ENCODE measurements around the gene GUCY1A2.

Gene GUCY1A2

DNA sequence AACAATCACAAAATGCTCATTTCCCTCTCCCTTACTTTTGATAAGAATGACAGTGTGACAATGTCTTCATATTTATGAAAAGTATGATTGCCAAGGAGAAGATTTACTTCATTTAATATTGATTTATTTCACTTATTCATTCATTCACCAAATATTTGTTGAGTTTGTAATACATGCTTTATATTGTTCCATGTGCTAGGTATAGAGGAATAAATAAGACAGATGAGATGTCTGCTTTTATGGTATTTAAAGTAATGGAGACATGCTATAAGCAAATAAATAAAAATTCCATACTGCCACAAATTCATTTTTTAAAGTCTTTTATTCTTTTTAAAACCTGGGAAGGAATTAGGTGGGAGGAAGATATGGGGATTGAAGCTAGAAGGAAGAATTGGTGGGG lies 289.4 kb downstream of the GUCY1A2 start:
- no peak for DNase-seq (ENCODE audit: low read depth)

DNA sequence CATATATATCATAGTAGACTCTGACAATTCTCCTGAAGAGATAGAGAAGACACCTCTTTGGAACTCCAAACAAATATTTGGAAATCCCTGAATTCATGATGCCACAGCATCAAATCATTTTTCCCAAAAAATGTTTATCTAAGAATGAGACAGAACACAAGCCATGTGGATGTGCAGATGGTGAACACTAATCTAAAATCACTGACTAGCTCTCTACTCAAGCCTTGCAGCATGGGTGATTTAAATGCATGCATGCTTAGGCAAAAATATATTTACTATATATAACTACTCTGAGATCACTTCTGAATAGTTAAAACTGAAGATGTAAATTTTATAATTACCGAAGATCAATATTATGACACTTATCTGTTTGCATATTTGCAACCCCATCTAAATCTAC lies 289.9 kb downstream of the GUCY1A2 start:
- DNase-seq (ENCODE audit: low read depth): no peak

DNA sequence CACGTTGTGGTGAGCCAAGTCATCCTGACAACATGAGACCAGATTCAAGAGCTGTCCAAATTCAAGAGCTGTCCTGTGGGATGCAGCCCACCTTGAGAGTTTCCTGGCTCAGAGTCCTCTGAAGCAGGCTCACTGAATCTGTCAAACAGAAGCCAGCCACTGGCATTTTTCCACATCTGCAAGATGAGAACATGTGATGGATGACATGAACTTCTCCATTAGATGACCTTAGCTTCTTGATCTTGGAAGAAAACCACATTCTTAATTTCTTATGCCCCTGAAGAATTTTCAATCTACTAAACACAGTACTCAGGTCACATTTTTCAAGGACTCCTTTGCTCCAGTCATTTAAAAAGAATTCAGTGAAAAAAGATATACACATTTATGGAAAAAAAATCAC lies 291.0 kb downstream of the GUCY1A2 start:
- DNase-seq (ENCODE audit: low read depth): no peak

DNA sequence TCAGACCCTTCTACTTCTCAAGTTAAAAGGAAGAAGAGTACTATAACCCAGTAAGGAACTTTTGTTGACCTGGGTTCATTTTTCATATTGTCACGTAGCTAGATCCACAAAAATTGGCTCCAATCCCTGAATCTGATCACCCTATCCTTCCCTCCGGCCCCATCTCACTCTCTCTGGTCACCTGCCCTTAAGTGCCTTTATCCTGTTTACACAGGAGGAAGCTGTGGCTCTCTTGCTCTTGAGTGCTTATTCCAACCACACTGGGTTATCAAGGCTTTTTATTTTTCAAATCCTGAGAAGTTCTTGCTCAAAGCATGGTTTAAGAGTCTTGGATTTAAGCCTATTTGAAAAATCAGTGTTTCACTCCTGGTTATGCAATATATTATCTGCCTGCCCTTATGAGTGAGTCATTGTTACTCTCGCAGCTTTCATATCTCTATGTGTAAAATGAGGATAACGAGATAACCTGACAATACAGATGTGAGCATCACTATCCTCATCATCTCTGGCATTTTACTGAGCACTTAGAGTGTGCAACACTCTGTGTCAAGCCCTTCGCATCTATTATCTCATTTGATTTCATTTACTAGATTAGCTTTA lies 293.9 kb downstream of the GUCY1A2 start:
- DNase-seq (ENCODE audit: low read depth): no peak

DNA sequence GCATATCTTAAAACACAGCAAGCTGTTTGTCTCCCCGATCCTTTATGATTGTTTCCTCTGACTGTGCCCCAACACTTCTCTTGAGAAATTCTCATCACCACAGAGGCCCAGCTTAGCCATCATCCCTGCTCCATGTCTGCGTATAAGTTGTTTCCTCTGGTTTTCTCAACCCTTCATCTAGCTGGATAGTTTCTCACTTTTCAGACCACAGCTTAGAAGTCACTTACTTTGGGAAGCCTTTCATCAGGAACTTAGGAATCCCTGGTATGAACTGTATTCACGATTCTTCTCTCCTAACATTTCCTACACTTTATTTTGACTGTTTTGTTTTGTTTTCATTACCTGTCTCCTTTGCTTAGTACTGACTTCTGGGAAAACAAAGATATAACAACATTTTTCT lies 295.2 kb downstream of the GUCY1A2 start:
- DNase-seq (ENCODE audit: low read depth): no peak

DNA sequence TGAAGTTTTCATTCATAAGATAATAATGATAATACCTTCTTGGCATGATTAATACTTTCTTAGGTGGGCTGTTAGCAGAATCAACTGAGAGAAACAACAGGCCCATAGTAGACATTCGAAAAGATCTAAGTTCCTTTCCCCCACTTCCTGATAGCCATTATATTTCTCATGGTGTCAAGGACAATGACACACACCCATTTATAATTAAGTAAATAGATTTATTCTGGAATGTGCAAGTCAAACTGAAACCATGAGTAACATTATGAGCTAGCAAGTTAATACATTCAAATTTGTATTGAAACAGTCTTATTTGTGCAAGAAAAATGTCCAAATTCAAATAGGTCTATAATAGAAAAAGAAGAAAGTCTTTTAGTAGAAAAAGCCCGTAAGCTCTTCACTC lies 301.1 kb downstream of the GUCY1A2 start:
- DNase-seq (ENCODE audit: low read depth): no peak

DNA sequence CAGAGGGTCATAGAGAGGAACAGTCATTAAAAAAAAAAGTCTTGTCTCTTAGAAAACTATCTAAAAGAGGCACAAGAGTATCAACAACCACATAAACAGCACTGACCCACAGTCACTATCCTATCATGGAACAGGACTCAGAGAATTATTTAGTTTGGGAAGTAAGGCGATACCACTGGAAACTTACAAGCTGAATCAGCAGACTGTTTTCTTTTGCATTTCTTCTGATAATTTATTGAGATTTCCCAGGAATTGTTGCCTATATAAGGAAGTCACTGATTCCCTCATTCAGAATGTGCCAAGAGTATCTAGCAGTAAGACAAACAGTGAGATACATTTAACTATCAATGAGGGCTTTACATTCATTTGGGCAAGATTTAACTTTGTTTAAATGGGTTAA lies 304.1 kb downstream of the GUCY1A2 start:
- no peak for DNase-seq (ENCODE audit: low read depth)

DNA sequence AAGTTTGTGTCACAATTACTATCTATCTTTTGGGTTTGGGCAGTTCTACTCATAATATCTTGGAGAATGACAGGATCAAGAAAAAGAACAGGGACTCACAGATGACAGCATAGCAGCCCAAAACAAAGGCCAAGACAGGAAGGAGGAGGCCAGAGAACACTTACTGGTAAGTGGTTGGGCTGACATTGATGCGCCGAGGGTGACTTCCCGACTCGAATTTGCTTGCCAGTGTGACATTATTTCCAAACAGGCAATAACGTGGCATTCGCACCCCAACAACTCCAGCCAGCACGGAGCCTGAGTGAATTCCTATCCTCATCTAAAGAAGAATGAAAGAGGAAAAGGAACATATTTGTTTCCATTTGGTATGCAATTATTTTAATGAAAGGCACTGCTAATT lies 309.9 kb downstream of the GUCY1A2 start:
- no peak for DNase-seq (ENCODE audit: low read depth)

DNA sequence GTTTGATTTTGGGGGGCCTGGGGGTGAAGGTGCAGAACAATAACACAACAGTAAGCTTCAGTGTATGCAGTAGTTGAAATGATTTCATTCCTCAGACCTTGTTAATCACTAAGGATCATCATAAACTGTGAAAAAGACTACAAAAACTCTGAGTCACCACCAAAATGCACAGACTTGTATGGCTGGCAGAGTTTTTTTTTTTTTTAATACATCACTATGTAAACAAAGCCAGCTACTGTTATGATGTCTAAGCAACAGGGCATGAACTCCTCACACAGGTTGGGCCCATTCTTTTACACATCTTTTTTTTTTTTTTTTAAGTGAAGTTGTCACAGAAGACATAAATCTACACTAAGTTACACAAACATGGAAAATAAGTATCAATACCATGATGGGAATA lies 311.9 kb downstream of the GUCY1A2 start:
- no peak for DNase-seq (ENCODE audit: low read depth)

DNA sequence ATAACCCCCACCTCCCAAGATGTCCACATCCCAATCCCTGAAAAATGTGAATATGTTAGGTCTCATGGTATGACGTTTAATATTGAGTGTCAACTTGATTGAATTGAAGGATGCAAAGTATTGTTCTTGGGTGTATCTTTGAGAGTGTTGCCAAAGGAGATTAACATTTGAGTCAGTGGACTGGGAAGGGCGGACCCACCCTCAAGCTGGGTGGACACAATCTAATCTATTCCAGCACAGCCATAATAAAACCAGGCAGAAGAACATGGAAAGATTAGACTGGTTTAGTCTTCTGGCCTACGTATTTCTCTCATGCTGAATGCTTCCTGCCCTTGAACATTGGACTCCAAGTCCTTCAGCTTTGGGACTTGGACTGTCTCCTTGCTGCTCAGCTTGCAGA lies 315.5 kb downstream of the GUCY1A2 start:
- DNase-seq (ENCODE audit: low read depth): no peak

DNA sequence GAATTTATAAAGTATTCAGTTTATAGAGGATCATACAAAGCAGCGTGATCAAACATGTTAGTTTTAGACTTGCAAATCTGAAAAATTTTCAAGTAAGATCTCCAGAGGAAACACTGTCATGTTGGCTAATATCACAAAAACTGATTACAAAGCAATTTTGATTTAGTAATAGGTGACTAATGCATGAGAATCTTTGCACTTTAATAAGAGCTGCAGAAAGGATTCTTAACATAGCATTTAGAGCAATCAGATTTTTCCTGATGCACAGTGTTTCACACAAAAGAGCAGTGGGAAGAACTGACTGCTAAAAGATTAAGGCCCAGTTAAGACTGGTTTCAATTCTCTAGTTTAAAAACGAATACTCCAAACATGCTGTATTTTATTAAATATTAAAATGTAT lies 321.2 kb downstream of the GUCY1A2 start:
- DNase-seq (ENCODE audit: low read depth): no peak

DNA sequence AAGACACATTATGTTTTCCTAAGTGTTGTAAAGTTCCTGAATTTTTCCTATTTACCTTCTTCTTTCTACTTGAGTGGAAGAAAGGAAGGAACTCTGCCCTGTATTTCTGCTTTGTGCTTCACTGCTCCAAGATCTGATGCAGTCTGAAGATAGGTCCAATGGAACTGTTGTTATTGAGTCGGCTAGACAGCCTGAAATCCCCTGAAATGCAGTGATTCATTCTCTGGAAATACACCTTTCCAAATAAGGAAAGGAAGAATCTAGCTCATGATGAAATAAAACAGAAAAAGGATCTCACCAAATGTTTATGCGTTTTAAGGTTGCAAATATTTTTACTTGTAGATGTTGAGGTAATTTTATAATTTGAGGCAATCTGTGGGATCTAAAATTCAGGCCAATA lies 322.8 kb downstream of the GUCY1A2 start:
- no peak for DNase-seq (ENCODE audit: low read depth)

DNA sequence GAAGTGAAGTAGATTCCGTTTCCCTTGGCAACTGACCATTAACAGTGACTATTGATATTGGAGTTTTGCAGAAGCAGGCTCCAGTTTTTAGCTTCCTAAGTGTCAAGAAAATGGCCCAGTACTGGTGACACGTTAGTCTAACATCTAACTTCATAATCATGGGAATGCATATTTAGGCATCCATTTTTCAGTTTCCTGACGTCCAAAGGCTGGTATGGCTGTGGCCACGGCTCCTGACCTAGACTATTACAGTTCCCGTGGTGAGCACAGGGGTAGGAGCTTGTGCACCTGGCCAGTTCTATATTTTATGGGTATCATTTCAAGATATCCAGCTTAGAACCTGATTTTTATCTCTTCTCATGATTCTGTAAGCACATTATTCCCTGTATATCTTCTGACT lies 323.8 kb downstream of the GUCY1A2 start:
- DNase-seq (ENCODE audit: low read depth): no peak

DNA sequence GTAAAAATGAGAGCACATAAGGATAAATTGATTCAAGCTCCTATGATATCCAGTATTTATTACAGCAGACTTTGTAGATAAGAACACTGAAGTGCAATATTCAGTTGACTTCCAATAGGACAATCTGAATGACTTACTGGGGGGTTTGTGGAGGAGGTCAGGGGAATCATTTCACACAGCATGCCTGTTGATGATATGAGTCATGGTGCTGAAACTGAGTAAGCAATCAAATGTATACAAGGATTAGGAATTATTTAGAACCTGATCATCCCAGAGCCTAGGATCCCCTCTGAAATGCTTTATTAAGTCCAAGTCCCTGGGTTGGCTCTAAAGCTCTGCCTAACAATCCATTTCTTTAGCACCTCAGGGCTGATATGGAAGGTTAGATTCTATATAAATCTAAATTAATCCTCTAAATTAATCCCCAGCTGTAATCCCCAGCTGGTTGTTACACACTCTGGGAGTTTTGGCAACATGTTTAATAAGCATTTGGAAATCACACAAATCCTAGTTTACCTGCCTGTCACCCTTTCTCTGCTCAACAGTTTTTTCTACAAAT lies 326.4 kb downstream of the GUCY1A2 start:
- DNase-seq (ENCODE audit: low read depth): no peak

DNA sequence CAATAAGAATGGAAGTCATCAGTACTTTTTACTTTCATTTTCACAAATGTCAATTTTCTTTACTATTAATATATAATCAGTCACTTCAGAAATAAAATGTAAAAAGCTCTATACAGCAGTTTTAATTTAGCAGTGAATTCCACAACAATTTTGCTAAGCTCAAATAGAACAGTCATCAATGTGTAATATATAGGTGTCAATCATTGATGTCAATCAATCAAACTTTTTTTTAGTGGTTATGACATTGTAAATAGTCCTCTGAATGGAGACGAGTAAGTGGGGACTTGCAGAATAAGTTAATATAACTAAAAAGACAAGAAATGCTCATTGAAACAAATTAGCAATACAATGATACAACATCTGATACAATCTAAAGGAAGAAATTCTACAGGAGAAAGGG lies 327.4 kb downstream of the GUCY1A2 start:
- DNase-seq (ENCODE audit: low read depth): no peak

DNA sequence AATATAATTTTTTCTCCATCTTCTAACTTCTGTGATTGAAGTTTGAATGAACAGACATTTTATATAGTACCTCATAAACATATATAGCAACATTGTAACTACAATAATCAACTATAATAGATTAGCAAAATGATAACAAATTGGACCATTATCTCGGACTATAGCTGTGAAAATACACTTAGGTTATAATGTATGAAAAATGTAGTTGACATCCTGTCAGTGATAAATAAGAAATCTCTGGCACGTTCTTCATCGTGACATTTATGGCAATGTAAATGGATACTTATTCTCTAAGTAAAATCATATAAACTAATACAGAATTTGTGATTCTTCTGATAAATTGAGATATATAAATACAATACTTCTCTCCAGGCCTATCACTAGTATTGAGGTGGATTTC lies 333.3 kb downstream of the GUCY1A2 start:
- DNase-seq (ENCODE audit: low read depth): no peak

DNA sequence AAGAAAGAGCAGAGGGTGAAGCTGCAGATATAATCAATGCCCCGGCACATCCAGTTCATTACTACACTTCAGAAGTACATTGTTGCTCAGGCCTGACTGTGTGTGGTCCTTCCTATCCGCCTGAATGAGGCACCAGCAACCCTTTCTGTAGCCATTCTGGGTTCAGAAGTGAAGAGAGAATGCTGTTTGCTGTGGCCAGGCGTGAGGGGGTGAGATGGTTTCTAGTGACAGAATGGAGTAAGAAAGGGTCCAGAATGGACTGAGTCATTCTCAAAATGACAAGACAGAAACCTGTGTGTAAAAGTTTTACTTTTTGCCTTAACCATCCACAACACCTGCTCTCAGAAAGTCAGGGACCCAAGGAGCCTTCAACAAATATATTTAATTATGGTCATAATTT lies 334.8 kb downstream of the GUCY1A2 start:
- DNase-seq (ENCODE audit: low read depth): no peak

DNA sequence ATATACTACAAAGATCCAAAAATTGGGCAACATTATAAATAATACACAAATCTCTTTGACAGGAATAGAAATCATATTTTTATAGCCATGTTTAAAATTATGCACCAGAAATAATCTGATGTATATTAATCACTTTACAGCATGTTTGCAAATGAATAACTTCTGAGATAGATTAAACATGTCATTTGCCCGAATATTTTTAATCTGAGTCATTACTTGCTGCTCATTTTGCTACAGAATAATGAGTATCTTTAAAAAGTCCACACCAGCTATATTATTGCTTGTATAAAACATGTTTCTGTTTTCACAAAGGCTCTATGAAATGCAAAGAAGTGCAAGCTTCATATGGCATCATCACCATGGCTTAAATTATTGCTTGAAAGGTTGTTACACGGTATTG lies 336.8 kb downstream of the GUCY1A2 start:
- DNase-seq (ENCODE audit: low read depth): no peak

DNA sequence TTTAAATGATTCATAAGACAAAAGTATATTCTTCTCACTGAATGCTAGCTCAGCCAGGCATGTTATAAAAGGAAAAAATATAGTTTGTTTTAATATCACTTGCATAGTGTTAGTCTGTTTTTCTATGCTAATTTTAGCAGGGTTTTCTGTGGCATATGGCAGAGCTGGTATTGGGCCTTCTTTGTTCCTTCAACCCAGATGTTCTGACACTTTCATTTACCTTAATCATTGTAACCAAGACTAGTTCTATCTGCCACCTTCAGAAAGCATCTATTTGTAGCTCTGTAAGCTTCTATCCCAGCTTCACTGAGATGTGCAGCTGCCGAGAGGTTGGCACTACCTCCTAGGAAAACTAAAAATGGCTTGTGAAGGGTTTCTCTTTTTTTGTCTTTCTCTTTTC lies 338.7 kb downstream of the GUCY1A2 start:
- no peak for DNase-seq (ENCODE audit: low read depth)

DNA sequence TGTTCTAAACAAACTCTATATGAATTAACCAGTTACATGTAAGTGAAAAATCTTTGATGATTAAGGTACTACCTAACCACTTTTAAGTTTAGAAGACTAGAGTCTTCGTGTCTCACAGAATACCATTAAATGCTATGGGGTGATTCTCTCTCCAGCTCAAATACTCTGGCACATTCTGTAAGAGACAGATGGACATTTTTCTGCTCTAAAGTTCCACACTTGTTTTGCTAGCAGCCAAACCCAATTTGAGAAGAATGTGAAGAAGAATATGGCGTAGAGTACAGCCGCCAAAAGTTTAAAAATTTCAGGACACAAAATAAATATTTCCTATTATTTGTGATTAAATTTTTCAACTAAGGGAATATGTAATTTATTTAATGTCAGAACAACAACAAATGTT lies 339.1 kb downstream of the GUCY1A2 start:
- DNase-seq (ENCODE audit: low read depth): no peak

DNA sequence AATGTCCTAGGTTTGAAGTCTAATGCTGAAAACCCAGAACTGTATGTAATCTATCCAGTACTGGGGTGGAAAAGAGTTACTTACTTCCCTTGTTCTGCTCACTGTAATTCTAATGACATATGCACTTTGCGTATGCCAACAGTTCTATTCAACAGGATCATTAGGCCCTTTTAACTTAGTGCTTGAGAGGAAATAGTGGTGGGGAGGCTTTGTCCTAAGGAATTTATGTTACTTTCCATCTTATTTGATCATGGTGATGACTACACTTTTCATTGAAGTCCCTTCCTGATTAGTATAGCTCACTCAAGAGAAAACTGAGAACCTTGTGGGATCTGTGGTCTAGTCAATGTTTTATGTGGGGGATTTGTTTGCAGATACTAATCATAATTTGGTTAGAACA lies 348.2 kb downstream of the GUCY1A2 start:
- no peak for DNase-seq (ENCODE audit: low read depth)

DNA sequence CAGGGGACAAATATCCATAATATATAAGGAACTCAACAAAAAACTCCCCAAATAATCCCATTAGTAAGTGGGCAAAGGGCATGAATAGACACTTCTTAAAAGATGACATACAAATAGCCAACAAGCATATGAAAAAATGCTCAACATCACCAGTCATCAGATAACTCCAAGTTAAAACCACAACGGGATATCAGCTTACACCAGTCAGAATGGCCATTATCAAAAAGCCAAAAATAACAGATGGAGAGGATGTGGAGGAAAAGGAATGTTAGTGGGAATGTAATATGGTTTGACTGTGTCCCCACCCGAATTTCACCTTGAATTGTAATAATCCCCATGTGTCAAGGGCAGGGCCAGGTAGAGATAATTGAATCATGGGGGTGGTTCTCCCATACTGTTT lies 350.1 kb downstream of the GUCY1A2 start:
- no peak for DNase-seq (ENCODE audit: low read depth)

DNA sequence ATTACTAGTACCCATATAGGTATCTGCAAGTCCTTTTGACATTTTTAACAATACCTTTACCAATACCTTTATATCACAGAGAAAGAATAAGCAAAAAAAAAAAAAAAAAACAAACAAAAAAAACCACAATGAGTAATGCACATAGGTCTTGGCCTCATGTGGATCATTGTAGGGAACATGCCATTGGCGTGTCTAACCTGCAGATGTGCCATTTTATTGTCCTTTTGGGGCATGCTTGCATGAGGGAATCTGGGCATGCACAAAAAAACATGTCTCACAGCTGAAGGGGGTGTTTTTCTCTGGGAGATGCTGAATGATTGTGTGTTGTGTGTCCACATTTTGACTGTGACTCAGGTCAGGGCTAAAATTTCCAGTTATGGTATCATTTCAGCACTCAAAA lies 361.6 kb downstream of the GUCY1A2 start:
- DNase-seq (ENCODE audit: low read depth): no peak

DNA sequence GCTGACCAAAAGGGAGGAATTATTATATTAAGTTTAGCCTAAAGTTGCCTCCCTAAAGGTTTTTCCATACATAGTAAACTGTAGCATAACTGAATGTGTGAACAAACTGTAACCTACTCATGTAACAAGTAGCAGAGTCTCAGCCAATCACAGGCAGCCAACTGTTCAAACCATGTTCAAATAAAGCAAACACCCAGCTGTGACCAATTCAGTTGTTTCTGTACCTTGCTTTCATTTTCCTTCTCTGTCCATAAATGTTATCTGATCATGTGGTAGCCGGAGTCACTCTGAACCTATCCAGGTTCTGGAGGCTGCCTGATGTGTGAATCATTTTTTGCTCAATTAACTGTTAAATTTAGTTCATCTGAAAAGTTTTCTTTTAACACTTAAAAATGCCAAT lies 373.5 kb downstream of the GUCY1A2 start:
- no peak for DNase-seq (ENCODE audit: low read depth)

DNA sequence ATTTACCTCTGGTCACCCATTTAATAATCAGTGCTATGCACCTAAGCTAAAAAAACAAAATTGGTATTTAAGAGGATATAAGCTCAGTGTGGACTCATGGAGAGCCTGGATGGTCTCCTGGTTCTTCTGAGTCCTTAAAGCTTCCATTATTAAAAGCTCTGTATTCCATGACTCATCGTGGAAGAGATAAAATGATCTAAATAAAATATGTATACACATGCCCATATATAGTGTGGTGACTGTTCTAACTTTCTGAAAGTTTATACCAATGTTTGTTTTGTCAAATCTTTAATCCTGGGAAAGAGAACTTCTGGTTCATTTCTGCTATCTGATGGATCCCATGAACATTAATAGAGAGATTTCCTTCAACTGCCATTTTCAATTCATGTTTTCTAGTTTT lies 375.9 kb downstream of the GUCY1A2 start:
- DNase-seq (ENCODE audit: low read depth): no peak

Measured in stimulated activated CD8-positive, alpha-beta memory T cell treated with anti-CD3 and anti-CD28 coated beads, Interleukin-15, amount 100 ng/mL, for 1 hour (primary cell).